EH (cell line): ENCODE results near the gene CCN2.

Source experiments
- DNase-seq: peaks from one replicate; pipeline ENCODE4 v3.0.0-alpha.2; 2015; ENCODE audit warnings: low read depth

The CCN2 gene

DNA sequence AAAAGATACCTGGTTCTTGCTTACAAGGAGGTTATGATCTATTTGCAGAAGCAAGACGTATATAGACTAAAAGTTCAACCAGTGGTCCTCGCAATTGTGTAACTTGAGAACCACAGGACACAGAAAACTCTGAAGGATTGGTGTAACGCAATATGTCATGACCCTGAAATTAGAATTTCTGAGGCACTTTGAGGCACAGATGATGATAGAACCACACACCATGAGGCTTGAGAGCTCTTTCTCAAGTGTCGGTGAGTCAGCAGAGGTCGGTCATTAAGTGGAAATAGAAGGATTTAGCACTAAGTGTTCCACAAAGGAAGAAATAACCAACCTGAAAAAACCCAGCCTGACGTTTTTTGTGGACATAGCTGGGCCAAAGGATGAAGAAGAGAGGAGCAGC, 15.3 kb upstream of the CCN2 start:
- DNase-seq: peak; percentile 49

DNA sequence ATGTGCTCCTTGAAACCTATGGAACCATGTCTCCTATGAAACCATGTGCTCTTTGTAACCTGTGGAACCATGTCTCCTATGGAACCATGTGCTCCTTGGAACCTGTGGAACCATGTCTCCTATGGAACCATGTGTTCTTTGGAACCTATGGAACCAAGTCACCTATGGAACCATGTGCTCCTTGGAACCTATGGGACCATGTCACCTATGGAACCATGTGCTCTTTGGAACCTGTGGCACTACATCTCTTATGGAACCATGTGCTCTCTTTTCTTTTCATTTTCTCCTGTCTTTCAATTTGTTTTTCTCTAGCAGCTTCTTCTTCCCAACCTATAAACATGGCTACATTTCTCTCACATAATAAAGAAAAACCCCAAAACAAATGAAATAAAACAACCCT, 11.9 kb upstream of the CCN2 start:
- no peak for DNase-seq

DNA sequence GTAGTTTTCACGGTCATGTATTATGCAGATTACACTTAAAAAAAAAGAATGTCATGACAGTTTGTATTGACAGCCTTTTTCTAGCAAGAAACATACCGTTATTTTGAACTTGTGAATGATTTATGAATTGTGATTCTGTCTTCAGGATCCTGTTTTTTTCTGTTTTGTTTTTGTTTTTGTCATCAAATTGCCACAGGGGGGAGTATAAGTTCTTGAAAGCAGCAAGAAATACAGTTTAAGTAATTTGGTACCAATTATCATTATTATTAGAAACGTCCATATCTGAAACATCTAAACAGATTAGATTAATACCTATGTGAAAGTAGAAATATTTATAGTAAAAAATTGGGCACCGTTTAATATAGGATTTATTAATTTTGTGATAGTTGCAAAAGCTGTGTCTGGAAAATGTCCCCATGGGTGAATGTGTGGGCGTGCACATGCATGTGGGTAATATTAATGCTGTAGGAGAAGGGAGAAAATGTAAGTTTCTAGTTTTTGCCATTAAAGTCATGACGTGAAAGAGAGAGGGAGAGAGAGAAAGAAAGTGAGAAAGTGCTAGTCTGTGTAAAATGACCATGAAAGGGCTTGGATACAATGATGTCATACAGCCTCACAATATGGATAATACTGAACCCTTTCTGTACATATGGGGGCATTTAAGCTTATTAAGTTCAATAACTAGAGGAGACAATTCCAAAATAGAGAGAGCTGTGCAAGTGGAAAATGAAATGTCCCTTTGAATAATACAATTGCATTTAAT, 9.4 kb upstream of the CCN2 start:
- peak; percentile 50 for DNase-seq

DNA sequence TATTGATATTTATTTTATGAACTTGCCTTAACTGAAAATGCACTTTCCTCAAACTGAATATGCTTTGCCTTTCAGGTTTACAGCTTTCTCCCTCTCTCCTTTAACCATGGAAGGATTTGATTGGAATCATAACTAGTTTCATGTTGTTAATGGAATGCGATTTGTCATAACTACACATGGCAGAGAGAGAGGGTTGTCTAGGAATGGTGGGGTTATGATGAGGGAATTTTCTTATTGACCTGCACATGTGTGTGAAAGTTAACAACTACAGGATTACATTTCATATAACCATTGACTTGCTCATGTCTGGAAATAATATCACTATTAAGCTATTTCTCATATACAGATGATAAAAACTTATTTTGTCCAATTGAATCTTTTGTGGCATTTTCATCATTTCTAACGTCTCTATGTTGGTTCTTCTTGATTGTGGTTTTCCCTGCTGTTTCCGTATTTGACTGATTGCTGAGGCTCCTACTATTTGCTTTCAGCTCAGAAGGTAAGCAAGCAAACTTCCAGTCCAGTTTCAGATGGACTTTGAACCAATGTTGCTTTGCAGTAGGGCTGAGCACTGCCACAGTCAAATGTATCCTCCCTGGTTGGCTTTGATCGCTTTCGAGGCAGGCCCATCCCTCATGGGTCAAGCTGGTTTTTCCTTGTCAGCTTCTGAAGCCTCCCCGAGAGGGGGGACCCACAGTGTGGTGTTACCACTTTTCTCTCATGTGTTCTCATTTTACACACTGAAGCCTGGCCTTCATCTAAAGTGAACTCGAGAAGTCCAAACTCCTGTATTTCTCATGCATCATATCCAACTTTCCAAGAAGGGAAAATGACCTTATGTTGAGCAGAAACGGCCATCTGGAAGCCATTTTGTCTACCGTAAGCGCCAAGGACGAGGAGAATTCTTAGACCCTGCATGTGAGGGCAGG, 7.6 kb upstream of the CCN2 start:
- DNase-seq: no peak

DNA sequence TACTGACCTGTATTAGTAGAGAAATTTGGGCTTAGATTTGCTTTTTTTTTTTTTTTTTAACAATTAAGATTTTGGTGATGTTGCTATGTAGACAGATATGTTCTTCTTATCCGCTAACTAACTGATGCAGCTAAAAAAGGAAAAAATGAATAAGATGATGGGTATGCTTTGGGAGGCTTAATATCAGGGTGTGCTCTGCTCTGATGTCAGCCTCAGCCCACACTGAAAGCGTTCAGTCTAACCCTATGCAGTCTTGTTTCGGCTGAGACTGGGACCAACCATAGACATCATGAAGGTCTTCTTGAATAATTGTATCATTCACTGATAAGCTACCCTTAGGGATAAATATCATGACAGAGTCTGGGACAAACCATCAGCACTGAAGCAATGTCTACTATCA, 6.9 kb upstream of the CCN2 start:
- DNase-seq: no peak

DNA sequence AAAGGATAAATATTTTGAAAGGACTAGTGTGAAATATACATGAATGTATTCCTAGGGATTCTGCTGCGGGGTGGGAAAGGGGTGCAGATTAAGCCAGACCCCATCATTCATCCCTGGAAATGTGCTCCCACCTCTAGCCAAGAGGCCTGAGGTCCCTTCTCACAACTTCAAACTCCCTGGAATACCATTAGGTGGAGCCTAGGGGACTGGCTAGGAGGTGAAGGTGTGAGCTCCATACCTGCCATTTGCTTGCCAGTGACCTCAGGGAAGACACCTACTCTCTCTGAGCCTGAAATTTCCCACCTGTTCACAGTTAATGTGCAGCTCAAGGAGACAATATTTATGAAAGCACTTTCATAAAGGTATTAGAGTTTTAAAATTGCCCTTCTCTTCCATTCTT, 4.7 kb upstream of the CCN2 start:
- no peak for DNase-seq

DNA sequence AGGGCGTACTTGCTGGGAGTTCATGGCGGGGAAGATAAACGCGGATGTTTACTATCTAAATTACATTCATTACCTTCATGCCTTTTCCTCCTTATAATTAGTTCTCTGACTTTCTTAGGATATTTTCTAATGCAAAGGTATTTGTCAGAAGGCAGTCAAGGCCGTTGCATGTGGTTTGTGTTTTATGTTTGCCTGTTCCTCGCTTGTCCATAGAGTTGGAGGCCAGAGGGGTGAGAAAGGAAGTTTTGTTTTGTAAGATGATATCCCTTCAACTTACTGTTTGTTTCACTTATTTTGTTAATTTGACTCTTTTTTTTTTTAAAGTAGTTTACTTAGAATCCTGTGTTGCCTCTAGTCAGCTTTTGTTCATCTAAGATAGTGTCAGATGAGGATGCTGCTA, 4.0 kb upstream of the CCN2 start:
- DNase-seq: no peak

DNA sequence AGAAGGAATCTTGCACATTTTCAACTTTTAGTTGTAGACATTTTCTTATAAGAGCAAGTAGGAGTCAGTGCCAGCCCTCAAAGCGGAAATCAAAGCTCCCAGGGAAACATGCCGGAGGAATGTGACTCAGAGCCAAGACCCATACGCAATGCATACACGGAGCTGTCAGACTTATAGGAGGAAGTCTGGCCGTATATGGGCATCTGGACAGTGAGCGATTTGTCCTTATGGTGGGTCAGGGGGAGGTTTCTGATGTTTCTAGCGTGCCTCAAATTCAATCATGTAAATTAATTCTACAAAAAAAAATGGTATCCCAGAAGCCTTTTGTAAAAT, 3.6 kb upstream of the CCN2 start:
- peak; percentile 91 for DNase-seq

DNA sequence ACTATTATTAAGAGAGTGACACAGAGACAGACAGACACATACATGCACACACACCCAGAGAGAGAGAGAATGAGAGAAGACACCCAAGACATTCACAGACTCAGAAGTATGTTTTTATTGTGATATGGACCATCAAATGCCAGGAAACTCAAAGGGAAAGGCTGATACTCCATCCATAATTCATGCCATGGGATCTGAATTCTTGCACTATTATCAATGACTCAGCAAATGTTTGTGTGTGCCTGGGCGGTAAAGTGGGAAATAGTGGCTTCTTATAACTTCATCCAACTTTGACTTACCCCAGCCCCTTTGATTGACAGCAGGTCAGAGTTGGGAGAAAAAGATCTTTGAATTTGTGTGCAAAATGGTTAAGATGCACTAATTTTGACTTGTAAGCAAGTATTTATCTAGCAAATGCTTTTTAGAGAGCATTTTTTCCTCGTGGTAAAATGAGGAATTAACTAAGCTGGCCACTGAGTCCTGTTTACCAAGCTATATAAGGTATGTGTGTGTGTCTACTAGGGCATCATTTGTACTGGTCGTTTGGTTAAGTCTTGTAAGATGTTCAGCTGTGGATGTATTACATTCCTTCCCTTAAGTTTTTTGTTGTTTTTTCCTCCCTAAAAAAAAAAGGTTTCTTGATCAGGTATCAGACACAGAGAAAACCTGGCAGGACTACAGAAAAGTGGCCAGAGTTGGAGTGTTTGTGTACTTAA, 3.0 kb upstream of the CCN2 start:
- peak; percentile 75 for DNase-seq

DNA sequence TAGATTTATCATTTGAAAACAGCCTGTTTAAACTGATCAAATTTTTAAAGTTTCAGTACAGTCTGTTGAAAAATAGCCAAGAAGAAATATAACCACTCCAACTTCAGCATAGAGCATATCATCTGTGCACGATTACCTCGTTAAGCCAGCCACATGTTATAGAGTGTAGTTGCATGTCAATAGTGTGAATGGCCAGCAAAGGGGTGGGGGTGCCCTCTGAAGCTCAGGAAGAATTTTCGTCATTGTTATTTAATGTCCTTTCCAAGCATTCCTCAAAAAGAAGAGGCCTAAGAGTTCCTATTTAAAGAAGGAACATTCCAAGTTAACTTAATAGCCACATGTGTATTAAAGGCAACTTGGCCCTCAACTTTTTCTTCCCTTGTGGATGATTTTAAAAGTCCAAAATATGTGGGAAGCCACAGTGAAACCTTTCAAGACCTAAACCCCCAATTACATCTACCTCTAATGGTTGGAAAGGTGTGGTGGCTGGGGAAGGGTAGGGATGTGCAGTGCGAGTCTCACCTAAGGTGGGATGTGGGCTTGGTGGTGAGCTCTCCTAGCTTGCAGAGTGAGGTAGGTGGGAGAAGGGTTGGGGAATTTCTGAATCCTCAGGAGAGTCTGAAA, 1.8 kb upstream of the CCN2 start:
- peak; percentile 54 for DNase-seq

DNA sequence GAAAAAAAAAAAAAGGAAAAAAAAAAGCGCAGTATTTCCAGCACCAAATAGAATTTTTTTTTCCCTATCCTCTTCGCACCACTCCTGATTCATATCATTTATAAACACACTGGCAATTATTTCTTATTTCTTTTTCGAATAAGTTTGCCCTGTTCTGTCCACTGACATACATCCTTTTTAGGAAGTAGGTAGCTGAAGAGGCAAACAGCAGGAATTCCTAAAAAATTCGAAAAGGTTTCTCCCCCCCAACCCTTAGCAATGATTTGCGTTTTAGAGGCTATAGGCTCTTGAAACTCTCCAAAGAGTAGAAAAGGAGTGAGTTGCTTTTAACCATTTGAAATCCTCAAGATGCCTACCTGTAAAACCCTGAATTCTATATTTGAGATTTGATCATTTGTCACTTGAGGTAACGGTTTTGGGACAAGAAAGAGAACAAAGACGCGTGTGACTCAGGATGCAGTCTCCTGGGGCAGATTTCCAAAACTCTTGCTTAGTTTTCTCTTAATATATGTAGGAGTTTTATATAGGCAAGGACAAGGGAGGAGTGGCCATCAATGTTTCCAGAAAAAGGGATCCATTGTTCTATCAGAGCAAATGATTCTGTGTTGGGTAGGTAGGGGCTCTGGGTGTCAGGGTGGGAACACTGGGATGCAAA, 531 bp upstream of the CCN2 start:
- DNase-seq: no peak

DNA sequence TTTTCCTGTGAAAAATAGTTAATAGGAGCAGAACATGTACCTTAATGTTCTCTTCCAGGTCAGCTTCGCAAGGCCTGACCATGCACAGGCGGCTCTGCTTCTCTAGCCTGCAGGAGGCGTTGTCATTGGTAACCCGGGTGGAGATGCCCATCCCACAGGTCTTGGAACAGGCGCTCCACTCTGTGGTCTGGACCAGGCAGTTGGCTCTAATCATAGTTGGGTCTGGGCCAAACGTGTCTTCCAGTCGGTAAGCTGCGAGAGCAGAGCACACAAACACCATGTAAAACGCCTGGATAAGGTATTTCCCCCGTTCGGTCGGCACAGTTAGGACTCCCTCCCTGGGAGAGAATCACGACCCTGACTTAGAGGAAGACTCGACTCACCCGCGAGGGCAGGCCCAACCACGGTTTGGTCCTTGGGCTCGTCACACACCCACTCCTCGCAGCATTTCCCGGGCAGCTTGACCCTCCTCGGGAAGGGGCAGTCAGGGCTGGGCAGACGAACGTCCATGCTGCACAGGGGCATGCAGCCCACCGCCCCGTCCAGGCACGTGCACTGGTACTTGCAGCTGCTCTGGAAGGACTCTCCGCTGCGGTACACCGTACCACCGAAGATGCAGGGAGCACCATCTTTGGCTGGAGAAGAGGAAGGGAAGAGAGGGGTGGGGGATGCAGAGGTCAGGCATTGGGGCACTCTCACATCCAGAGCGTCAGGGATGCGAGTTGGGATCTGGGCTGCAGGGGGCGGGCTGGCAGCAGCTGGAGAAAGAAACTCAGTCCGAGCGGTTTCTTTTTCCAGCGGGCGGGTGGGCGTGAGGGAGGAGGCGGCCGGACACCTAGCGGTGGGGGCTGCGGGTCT, 1.0 kb downstream of the CCN2 start:
- peak; percentile 89 for DNase-seq

DNA sequence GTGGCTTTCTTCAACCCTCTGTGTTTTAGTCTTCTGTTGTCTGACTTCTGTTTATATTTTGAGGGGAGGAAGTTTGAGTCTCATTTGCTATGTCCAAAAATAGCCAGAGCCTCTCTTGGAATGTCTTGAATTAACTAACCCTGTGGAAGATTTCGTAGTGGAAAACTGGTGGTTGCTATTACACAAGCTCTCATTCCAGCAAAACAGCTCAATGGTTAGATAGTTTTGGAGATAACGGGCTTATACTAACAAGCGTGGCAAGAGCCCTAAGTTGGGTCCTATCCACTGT, 1.6 kb downstream of the CCN2 start:
- no peak for DNase-seq

DNA sequence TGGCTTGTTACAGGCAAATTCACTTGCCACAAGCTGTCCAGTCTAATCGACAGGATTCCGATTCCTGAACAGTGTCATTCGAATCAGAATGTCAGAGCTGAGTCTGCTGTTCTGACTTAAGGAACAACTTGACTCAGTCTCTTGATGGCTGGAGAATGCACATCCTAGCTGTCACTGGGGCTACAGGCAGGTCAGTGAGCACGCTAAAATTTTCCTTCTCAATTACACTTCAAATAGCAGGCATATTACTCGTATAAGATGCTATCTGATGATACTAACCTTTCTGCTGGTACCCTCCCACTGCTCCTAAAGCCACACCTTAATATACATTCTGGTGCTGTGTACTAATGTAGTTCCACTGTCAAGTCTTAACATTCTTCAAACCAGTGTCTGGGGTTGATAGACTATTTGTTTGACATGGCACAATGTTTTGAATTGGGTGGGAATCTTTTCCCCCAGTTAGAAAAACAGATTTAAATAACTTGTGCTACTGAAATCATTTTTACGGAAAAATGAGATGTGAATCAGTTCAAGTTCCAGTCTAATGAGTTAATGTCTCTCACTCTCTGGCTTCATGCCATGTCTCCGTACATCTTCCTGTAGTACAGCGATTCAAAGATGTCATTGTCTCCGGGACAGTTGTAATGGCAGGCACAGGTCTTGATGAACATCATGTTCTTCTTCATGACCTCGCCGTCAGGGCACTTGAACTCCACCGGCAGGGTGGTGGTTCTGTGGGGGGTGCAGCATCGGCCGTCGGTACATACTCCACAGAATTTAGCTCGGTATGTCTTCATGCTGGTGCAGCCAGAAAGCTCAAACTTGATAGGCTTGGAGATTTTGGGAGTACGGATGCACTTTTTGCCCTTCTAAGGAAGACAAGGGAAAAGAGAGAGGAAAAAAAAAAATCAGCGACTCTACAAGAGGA, 2.2 kb downstream of the CCN2 start:
- DNase-seq: peak; percentile 82

DNA sequence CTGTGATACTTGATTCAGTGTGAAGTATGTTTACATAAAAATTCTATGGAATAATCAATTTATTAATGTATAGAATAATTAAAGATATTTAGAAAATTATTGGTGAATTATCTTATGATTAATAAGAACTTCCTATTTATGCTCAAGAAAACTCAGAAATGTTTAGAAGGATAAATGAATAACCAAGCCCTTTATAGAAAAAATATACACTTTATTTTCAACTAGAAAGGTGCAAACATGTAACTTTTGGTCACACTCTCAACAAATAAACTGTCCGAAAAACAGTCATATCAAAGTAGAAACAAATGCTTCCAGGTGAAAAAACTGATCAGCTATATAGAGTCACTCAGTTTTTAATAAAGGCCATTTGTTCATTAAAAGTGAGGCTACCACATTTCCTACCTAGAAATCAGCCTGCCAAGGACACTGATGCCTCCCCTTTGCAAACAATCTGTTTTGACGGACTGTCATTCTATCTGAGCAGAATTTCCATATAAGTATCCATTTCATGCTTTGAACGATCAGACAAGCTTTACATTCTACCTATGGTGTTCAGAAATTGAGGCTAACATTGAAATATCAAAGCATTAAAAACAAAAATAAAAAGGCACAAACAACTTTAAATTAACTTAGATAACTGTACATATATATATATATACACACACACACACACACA, 3.0 kb downstream of the CCN2 start:
- peak; percentile 74 for DNase-seq

DNA sequence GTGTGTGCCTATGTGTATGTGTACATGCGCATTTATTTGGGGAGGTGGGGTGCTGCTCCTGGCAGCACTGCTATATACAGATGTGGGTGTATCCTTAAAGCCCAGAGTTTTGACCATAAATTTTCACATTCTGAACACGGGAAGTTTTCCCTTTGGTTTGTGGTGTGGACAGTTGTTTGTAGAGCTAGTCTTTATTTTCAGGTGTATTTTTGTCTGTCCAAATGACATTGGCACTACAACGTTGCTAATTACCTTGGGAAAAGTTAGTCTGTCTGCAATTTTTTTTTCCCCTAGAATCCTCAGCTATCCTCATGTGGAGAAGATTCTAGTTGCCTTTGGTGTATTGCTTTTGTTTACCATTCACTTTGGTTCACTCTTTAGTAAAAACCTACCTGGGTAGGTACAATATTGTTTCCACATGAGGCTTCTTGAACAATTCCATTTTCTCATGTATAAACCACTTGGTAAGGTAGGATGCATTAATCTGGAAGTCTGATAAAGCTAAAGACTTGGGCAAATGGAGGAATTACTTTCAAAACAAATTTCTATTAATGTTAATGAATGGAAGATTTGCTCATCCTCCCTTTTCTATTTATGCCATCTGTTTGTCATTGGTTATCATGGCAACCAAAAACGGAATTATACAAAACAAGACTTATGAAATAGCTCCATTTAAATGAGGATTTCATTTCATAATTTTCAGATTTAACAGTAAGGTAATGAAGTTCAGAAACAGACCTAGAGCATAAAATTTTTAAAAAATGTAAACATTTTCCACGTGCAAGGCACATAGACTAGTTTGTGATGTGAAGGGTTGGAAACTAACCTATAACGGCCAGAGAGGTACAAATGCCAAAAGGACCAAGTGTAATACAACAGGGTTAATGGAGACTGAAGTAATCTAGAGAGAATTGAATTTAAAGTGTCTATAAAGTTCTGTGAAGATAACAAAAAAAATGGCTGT, 3.9 kb downstream of the CCN2 start:
- peak; percentile 89 for DNase-seq

DNA sequence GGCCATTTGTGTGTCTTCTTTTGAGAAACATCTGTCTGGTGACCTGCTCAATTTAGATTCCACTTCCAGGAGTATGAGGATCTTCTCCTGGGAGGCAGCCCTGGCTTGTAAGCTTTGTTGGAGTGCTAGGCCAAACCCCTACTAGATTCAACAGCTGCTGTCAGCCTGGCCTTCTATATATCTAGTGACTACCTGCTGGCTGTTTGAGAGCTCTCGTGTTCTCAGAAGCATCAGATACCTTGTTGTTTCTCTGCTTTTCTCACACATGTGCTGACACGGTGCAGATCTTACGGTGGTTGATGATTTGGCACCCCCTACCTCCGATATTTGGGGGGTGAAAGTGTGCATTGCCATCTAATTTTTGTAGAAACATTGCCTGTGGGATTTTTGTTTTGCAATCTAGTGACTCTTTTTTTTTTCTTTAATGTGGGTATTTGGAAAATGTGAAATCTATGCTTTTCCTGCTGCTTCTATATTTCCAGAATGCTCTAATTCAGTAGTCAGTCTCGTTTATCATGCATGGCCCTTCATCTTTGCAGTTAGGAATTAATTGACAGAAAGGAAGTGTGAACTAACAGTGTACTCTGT, 4.7 kb downstream of the CCN2 start:
- DNase-seq: peak; percentile 84

DNA sequence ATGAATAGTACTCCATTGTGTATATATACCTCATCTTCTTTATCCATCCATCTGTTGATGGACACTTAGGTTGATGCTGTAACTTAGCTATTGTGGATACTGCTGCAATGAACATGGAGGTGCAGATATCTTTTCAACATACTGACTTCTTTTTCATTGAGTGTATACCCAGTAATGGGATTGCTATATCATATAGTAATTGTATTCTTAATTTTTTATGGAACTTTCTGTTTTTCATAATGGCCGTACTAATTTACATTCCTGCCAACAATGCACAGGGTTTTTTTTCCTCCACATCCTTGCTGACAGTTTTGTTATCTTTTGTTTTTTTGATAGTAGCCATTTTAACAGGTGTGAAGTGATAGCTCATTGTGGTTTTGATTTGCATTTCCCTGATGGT, 5.2 kb downstream of the CCN2 start:
- DNase-seq: no peak
